Effector CD8-positive, alpha-beta T cell (primary cell): ENCODE measurements around the gene KCNH1.

Source experiments
- DNase-seq: peaks from one replicate; lab custom pipeline; 2025; lab: John Stamatoyannopoulos, UW

Gene KCNH1

GRCh38 chr1:210648588-210649269 lies 485.2 kb downstream of the KCNH1 start:
- DNase-seq = no peak

GRCh38 chr1:210647406-210648333 lies 486.3 kb downstream of the KCNH1 start:
- no peak for DNase-seq

GRCh38 chr1:210646258-210646616 lies 487.7 kb downstream of the KCNH1 start:
- DNase-seq = no peak

- no peak for DNase-seq
These were observed 488.2 kb downstream of the KCNH1 start for GRCh38 chr1:210645582-210646257.

- no peak for DNase-seq
These were observed 492.4 kb downstream of the KCNH1 start for GRCh38 chr1:210641582-210641981.

- DNase-seq = no peak
These were observed 498.8 kb downstream of the KCNH1 start for GRCh38 chr1:210635108-210635507.

GRCh38 chr1:210633636-210634035 lies 500.3 kb downstream of the KCNH1 start:
- no peak for DNase-seq

- no peak for DNase-seq
These were observed 500.8 kb downstream of the KCNH1 start for GRCh38 chr1:210633140-210633539.

GRCh38 chr1:210631399-210631798 lies 502.5 kb downstream of the KCNH1 start:
- no peak for DNase-seq

GRCh38 chr1:210629276-210629675 lies 504.7 kb downstream of the KCNH1 start:
- DNase-seq = no peak

GRCh38 chr1:210627755-210628154 lies 506.2 kb downstream of the KCNH1 start:
- no peak for DNase-seq
